Thymus (tissue), 11 donors: ENCODE data around the gene SPINK2. TPM values are rescaled to one million over a fixed set of nuclear protein-coding genes. Genes with fewer than 3 reads are reported as not detected.

ENCODE experiments used
- DNase-seq, 9 donors: peaks; one replicate each; pipeline ENCODE4 v3.0.0-alpha.2; 2013; ENCODE audit warnings: low spot score in 9 of 9, low read depth in 6 of 9, missing footprints in 1 of 9
- H3K27ac ChIP-seq, 2 donors: one replicate each; pipeline ENCODE4 v1.5.1; 2013; ENCODE audit warnings: control low read depth in 1 of 2, low read depth in 1 of 2, low read length in 1 of 2, mild to moderate bottlenecking in 1 of 2, moderate library complexity in 1 of 2
- H3K27me3 ChIP-seq, 2 donors: one replicate each; pipeline ENCODE4 v1.5.1; 2013; ENCODE audit warnings: low read length in 1 of 2; ENCODE audit not compliant: control insufficient read depth in 2 of 2, insufficient read depth in 1 of 2
- H3K36me3 ChIP-seq, 2 donors: one replicate each; pipeline ENCODE4 v1.5.1; 2013; ENCODE audit warnings: low read length in 1 of 2, mild to moderate bottlenecking in 1 of 2, moderate library complexity in 1 of 2; ENCODE audit not compliant: control insufficient read depth in 2 of 2, insufficient read depth in 2 of 2
- H3K4me1 ChIP-seq, 2 donors: one replicate each; pipeline ENCODE4 v1.5.1; 2013; ENCODE audit warnings: low read length in 2 of 2; ENCODE audit not compliant: control insufficient read depth in 2 of 2, insufficient read depth in 2 of 2
- H3K4me3 ChIP-seq, 2 donors: one replicate each; pipeline ENCODE4 v1.5.1; 2013; ENCODE audit warnings: low read length in 2 of 2, control low read depth in 1 of 2, mild to moderate bottlenecking in 1 of 2
- H3K9me3 ChIP-seq, 2 donors: one replicate each; pipeline ENCODE4 v1.5.1; 2013; ENCODE audit warnings: low read length in 1 of 2, mild to moderate bottlenecking in 1 of 2; ENCODE audit not compliant: control insufficient read depth in 2 of 2, insufficient read depth in 1 of 2
- whole genome bisulfite sequencing: extraction: QIAGEN DNeasy Blood & Tissue Kit; methylation state at CpG from one replicate; pipeline ENCODE4 v1.1.7; 2013; 5-methylcytosine and 5-hydroxymethylcytosine counted together
- polyA plus RNA-seq: library from polyadenylated mRNA; stranded (reverse); fragments of 200-250 nt; gene quantifications from one replicate; pipeline ENCODE4 v1.2.3, GENCODE V29; 2013
- total RNA-seq: library from RNA; stranded (reverse); fragments of 120-200 nt; gene quantifications from one replicate; pipeline ENCODE4 v1.2.4, GENCODE V29; 2013
- donor health status: healthy.

The SPINK2 gene
- total and polyA plus RNA-seq, 2 donors, result 5.8 TPM

DNA sequence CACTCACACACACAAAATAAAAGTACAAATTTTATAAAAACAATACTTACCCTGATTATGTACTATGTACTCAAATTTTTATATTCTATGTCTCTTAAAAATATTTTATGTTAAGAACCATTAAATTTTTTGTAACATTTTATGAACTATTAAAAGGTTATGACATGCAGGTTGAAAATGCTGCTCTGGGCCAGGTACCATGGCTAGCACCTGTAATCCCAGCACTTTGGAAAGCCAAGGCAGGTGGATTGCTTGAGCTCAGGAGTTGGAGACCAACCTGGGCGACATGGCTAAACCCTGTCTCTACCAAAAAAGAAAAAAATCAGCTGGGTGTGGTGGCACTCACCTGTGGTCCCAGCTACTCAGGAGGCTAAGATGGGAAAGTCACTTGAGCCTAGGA is 29.4 kb upstream of the SPINK2 start:
- no peaks in the 10 kb centered on the region for H3K9me3 ChIP-seq
- H3K4me3 ChIP-seq, result no peak overlapping the region
- 45% methylated on average over 1 of the region's 1 CpG for WGBS
- no peaks in the 10 kb centered on the region for H3K36me3 ChIP-seq
- H3K27me3 ChIP-seq, result no peaks in the 10 kb centered on the region
- no peaks in the 10 kb centered on the region for H3K4me1 ChIP-seq
- no peak overlapping the region for H3K27ac ChIP-seq
- no peak for DNase-seq

DNA sequence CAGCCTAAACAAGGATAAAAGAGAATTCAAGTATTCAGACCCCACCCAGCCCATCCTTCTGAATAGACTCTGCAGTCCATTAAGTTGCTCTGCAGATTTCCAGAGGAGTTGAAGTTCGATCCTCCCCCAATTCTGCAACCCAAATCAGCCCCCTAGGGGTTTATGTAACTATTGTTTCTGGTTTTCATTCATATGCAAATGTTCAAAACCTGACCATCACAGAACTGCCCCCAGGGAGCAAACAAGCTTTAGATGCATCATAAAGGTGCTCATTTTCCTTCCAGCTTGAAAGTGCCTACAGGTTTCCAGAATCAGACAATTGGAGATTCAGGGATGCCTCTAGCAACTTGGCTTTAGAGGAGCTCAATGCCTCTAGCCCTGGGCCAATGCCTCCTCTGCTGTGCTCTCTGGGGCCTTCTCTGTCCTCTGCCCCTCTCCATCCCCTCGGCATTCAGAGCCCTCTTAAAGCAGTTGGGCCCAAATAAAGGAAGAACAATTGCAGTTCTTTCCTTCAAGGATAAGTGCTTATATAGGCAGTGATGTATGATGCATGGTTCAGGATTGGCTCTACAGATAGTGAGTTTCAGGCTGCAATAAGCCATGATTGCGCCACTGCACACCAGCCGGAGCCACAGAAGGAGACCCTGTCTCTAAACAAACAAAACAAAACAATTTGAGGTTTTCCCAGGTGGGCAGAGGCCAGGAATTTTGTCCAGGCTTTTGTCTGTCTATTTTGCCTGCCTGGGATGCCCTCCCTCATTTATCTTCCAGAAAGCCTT is 23.5 kb upstream of the SPINK2 start:
- no peak overlapping the region for H3K27ac ChIP-seq
- H3K9me3 ChIP-seq, result no peaks in the 10 kb centered on the region
- no peaks in the 10 kb centered on the region for H3K36me3 ChIP-seq
- WGBS, result 94% methylated on average over 4 of the region's 4 CpGs
- no peak for DNase-seq
- H3K4me1 ChIP-seq, result no peaks in the 10 kb centered on the region
- H3K27me3 ChIP-seq, result no peaks in the 10 kb centered on the region
- H3K4me3 ChIP-seq, result no peak overlapping the region

DNA sequence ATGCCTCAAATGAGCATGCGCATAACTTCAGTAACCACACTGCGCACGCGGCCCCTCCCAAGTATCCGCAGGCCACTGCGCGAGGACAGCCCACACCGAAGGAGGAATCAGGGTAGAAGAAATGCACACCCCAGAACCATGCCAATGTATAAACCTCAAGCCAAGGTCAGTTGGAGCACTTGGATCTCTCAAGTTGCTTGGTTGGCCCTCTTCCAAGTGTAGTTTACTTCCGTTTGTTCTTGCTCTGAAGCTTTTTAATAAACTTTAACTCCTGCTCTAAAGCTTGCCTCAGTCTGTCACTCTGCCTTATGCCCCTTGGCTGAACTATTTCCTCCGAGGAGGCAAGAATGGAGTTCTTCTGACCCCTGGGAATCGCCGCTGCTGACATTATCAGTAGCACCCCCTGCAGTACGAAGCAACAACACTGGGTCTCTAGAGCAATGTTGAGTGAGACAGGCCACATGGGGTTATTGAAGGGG is 22.0 kb upstream of the SPINK2 start:
- H3K9me3 ChIP-seq, result no peaks in the 10 kb centered on the region
- H3K27ac ChIP-seq, result no peak overlapping the region
- no peaks in the 10 kb centered on the region for H3K27me3 ChIP-seq
- WGBS, result 91% methylated on average over 13 of the region's 13 CpGs
- H3K4me3 ChIP-seq, result no peak overlapping the region
- no peak for DNase-seq
- no peaks in the 10 kb centered on the region for H3K36me3 ChIP-seq
- H3K4me1 ChIP-seq, result no peaks in the 10 kb centered on the region

DNA sequence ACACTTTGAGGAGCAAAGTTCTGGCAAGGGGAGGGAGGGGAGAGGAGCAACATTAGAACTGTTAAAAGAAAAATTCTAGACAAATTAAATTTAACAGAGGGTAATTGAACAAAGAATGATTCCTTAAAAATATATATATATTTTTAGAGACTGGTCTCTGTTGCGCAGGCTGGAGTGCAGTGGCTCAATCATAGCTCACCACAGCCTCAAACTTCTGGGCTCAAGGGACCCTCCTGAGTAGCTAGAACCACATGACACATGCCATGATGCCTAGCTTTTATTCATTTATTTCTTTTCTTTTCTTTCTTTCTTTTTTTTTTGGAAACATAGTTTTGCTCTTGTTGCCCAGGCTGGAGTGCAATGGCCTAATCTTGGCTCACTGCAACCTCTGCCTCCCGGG is 19.1 kb upstream of the SPINK2 start:
- H3K36me3 ChIP-seq, result no peaks in the 10 kb centered on the region
- no peak for DNase-seq
- H3K4me1 ChIP-seq, result no peaks in the 10 kb centered on the region
- H3K27ac ChIP-seq, result no peak overlapping the region
- no peaks in the 10 kb centered on the region for H3K9me3 ChIP-seq
- H3K4me3 ChIP-seq, result no peak overlapping the region
- no peaks in the 10 kb centered on the region for H3K27me3 ChIP-seq
- 97% methylated on average over 2 of the region's 2 CpGs for WGBS

DNA sequence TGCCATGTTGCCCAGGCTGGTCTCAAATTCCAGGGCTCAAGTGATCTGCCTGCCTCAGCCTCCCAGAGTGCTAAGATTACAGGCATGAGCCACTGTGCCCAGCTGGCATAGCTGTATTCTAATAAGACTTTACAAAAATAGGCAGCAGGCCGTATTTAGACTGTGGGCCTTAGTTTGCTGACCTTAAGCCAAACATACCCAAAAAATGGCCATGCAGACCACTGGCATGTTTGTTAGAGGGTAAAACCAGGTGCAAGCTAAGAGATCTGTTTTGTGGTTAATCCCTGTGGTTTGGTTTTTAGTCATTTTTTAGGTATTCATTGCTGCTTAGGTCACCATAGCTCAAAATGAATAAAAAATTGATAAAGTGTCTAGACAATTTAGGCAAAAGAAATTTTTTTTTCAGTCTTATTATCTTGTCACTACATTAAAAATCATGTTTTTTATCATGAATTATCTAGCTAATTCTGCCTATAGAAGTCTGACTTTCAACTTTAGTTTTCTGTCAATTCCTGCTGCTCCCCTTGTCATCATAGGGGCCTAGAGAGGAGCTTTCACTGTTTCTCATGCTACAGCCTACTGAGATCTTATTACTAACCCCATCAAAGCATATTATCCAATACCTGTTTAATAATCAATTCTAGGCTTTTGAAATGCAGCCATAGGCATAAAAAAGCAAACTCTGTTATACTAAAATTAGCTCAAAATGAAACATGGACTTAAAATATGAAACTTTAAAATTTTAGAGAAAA is 7.5 kb upstream of the SPINK2 start:
- WGBS, result 78% methylated on average over 1 of the region's 1 CpG
- H3K36me3 ChIP-seq, result no peaks in the 10 kb centered on the region

DNA sequence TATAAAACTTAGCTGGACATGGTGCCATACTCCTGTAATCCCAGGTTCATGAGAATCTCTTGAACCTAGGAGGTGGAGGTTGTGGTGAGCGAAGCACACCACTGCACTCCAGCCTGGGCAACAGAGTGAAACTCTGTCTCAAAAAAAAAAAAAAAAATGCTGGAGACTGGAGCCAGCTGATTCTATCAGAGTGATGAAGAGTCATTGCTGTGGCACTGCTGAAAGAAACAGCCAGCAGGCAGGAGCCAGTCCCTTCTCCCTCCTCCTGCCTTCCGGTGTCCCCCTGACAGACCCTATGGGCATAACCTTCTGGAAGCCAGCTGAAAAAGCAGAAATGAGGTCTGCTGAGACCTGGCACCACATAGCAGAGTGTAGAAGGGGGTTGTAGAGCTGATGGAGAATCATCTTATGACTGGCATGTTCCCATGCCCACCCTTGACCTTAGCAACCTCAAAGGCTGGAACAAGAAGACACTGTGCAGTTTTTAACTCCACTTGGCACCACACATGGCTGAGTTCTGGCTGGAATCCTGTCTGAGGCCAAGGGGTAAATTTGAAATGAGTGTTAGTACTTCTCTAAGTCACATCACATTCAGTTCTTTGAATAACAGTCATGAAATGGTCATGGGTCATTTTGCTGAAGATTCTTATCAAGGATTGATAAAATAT is 2.6 kb upstream of the SPINK2 start:
- Histone ChIP-seq H3K27ac (no peak overlapping the region), H3K4me3 (no peak overlapping the region), H3K4me1 (peaks cover 5 to 13% of the 10 kb centered on the region in 2 donors), H3K9me3 (peaks cover 0 to 3% of the 10 kb centered on the region in 2 donors), H3K36me3 (no peaks in the 10 kb centered on the region), H3K27me3 (peaks cover 4 to 13% of the 10 kb centered on the region in 2 donors)
- WGBS, result 71% methylated on average over 2 of the region's 2 CpGs
- no peak for DNase-seq

More for the DNA sequence above, 7.5 kb upstream of the SPINK2 start:
- no peaks in the 10 kb centered on the region for H3K27me3 ChIP-seq
- H3K4me1 ChIP-seq, result peaks cover 0 to 3% of the 10 kb centered on the region in 2 donors
- H3K27ac ChIP-seq, result no peak overlapping the region
- H3K9me3 ChIP-seq, result peaks cover 0 to 3% of the 10 kb centered on the region in 2 donors
- peak in 1 of 9 donors; percentile 11 for DNase-seq
- H3K4me3 ChIP-seq, result no peak overlapping the region

DNA sequence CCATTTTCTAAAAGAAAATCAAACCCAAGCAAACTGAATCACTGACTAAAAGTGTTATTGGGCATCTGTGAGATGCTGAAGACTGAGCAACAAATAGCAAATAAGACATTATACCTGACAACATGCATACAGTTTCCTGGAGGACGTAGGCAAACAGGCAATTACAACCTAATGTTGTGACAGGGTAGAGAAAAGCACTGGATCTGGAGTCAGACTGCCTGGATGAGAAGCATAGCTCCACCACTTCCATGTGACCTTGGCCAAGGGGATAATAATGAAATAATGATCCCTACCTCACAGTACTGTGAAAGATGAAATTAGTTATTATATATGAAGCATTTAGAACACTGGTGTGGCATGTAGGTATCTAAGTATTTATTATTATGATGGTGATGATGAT is 2.7 kb downstream of the SPINK2 start:
- H3K9me3 ChIP-seq, result no peaks in the 10 kb centered on the region
- no peak overlapping the region for H3K4me3 ChIP-seq
- H3K36me3 ChIP-seq, result no peaks in the 10 kb centered on the region
- no peak for DNase-seq
- no peak overlapping the region for H3K27ac ChIP-seq
- H3K4me1 ChIP-seq, result peaks cover 5 to 10% of the 10 kb centered on the region in 2 donors
- H3K27me3 ChIP-seq, result peaks cover 4 to 13% of the 10 kb centered on the region in 2 donors
- 69% methylated on average over 1 of the region's 1 CpG for WGBS

DNA sequence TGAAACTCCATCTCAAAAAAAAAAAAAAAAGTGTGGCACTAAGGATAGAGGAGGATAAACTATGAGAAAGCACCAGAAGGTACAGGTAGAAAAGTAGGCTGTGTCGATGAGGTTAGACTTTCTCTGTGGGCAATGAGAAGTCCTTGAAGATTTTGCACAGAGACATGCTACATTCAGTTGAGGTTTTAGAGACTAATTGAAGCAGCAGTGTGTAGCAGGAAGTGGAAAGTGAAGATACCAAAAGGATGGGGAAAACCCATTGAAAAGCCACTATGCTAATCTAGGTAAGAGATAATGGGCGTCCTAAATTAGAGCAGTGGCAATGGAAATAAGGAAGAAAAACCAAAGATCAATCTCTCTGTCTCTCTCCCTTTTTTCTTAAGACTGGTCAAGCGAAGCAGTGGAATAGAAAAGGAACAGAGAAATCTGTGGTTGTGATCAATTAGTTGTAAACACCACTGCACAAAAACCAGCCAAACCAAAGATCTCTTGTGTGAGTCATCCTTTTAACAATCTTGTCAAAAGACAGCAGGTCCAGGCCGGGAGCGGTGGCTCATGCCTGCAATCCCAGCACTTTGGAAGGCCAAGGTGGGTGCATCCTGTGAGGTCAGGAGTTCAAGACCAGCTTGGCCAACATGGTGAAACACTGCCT is 3.5 kb downstream of the SPINK2 start:
- H3K27me3 ChIP-seq, result peaks cover 4 to 13% of the 10 kb centered on the region in 2 donors
- no peaks in the 10 kb centered on the region for H3K9me3 ChIP-seq
- peak in 3 of 9 donors; percentile 15 to 65 (median 30) for DNase-seq
- no peaks in the 10 kb centered on the region for H3K36me3 ChIP-seq
- H3K27ac ChIP-seq, result peak overlapping the region in 1 of 2 donors; percentile 55
- H3K4me1 ChIP-seq, result peaks cover 5 to 10% of the 10 kb centered on the region in 2 donors
- no peak overlapping the region for H3K4me3 ChIP-seq
- 58% methylated on average over 5 of the region's 5 CpGs for WGBS
